GM23338 (cell line): ENCODE data around the gene RPL27A. TPM values are rescaled to one million over a fixed set of nuclear protein-coding genes. Genes with fewer than 3 reads are reported as not detected.

Source experiments
- ATAC-seq: fragments of 200-7000 bp; cut with Tn5 transposase; 3 replicates; pipeline ENCODE4 v1.9.1; 2020
- DNase-seq: peaks from one replicate; pipeline ENCODE4 v3.0.0-alpha.2; 2015; ENCODE audit warnings: low spot score
- H2AFZ ChIP-seq: fragments of 200-600 bp; sonication (generic); 2 replicates; pipeline ENCODE4 v1.8.0; 2016; ENCODE audit warnings: antibody characterized with exemption, mild to moderate bottlenecking, moderate library complexity
- H3F3A ChIP-seq: fragments of 200-600 bp; sonication (generic); replicated peaks from 2 replicates; pipeline ENCODE4 v1.8.0; 2017; ENCODE audit warnings: antibody characterized with exemption, mixed run types, low read depth
- H3K27ac ChIP-seq: fragments of 200-600 bp; sonication (generic); 2 replicates; pipeline ENCODE4 v1.6.1; 2016; ENCODE audit warnings: low read depth
- H3K27me3 ChIP-seq: fragments of 200-600 bp; sonication (generic); 2 replicates; pipeline ENCODE4 v1.8.0; 2016; ENCODE audit warnings: mild to moderate bottlenecking, mixed run types, moderate library complexity; ENCODE audit not compliant: insufficient read depth
- H3K36me3 ChIP-seq: fragments of 200-600 bp; sonication (generic); 2 replicates; pipeline ENCODE4 v1.8.0; 2016; ENCODE audit warnings: mild to moderate bottlenecking; ENCODE audit not compliant: insufficient read depth
- H3K4me1 ChIP-seq: fragments of 200-600 bp; sonication (generic); 2 replicates; pipeline ENCODE4 v1.8.0; 2016; ENCODE audit warnings: mild to moderate bottlenecking, moderate library complexity; ENCODE audit not compliant: insufficient read depth
- H3K4me2 ChIP-seq: fragments of 200-600 bp; sonication (generic); 2 replicates; pipeline ENCODE4 v1.7.1; 2017; ENCODE audit warnings: mixed run types
- H3K4me3 ChIP-seq: fragments of 200-600 bp; sonication (generic); 2 replicates; pipeline ENCODE4 v1.6.1; 2016; ENCODE audit warnings: mixed run types
- H3K79me2 ChIP-seq: fragments of 200-600 bp; sonication (generic); replicated peaks from 2 replicates; pipeline ENCODE4 v1.8.0; 2017; ENCODE audit warnings: mild to moderate bottlenecking; ENCODE audit not compliant: insufficient read depth
- H3K9me2 ChIP-seq: fragments of 200-600 bp; sonication (generic); 2 replicates; pipeline ENCODE4 v1.8.0; 2017; ENCODE audit not compliant: insufficient read depth
- H4K20me1 ChIP-seq: fragments of 200-600 bp; sonication (generic); replicated peaks from 2 replicates; pipeline ENCODE4 v1.8.0; 2017; ENCODE audit warnings: mild to moderate bottlenecking; ENCODE audit not compliant: insufficient read depth
- H3K27ac Mint-ChIP-seq: 2 replicates; pipeline ENCODE4 v1.8.0; 2020; ENCODE audit warnings: inconsistent platforms, mild to moderate bottlenecking, moderate library complexity, mixed read lengths
- H3K27me3 Mint-ChIP-seq: 3 replicates; pipeline ENCODE4 v1.8.0; 2022; ENCODE audit warnings: low read depth, mild to moderate bottlenecking, moderate library complexity, mixed read lengths, inconsistent platforms; ENCODE audit not compliant: insufficient read depth, poor library complexity
- H3K36me3 Mint-ChIP-seq: 3 replicates; pipeline ENCODE4 v1.8.0; 2021; ENCODE audit warnings: low read depth, mild to moderate bottlenecking, inconsistent platforms, moderate library complexity, mixed read lengths
- H3K4me1 Mint-ChIP-seq: 3 replicates; pipeline ENCODE4 v1.8.0; 2020; ENCODE audit warnings: mild to moderate bottlenecking, inconsistent platforms, mixed read lengths
- H3K4me3 Mint-ChIP-seq: 3 replicates; pipeline ENCODE4 v1.8.0; 2021; ENCODE audit warnings: moderate library complexity, mild to moderate bottlenecking, inconsistent platforms, mixed read lengths
- H3K9me3 Mint-ChIP-seq: 3 replicates; pipeline ENCODE4 v1.8.0; 2020; ENCODE audit warnings: moderate library complexity, mild to moderate bottlenecking, inconsistent platforms, mixed read lengths
- CREB1 ChIP-seq: fragments of 250-450 bp; sonication (Bioruptor Pico); IDR thresholded peaks from 2 replicates; pipeline ENCODE4 v1.5.0; 2020; ENCODE audit warnings: low read depth, mild to moderate bottlenecking, moderate library complexity
- CTCF ChIP-seq, 2 experiments: fragments of 200-600 bp in 1 of 2; sonication (generic) in 1 of 2; conservative IDR thresholded peaks; 2 replicates each; pipeline versions ENCODE4 v1.5.1 to v1.6.1; 2016 to 2017; ENCODE audit warnings: antibody characterized with exemption in 2 of 2, low read depth in 2 of 2, mild to moderate bottlenecking in 2 of 2, moderate library complexity in 1 of 2
- ETS1 ChIP-seq: IDR thresholded peaks from 2 replicates; pipeline ENCODE4 v1.6.1; 2016; ENCODE audit warnings: antibody characterized with exemption
- EZH2 ChIP-seq: fragments of 200-600 bp; sonication (generic); IDR thresholded peaks from one replicate; pipeline ENCODE4 v1.8.0; 2017; ENCODE audit warnings: antibody characterized with exemption, mild to moderate bottlenecking, low read depth; ENCODE audit not compliant: unreplicated experiment
- EZH2phosphoT487 ChIP-seq: fragments of 200-600 bp; sonication (generic); IDR thresholded peaks from one replicate; pipeline ENCODE4 v1.8.1; 2018; ENCODE audit warnings: antibody characterized with exemption; ENCODE audit not compliant: unreplicated experiment
- JUNB ChIP-seq: IDR thresholded peaks from one replicate; pipeline ENCODE4 v1.6.1; 2016; ENCODE audit warnings: antibody characterized with exemption; ENCODE audit not compliant: unreplicated experiment
- NANOG ChIP-seq: IDR thresholded peaks from 2 replicates; pipeline ENCODE4 v1.6.1; 2016; ENCODE audit warnings: antibody characterized with exemption, borderline replicate concordance
- STAT1 ChIP-seq: IDR thresholded peaks from one replicate; pipeline ENCODE4 v1.6.1; 2016; ENCODE audit warnings: antibody characterized with exemption; ENCODE audit not compliant: unreplicated experiment
- ZNF114 ChIP-seq: fragments of 250-450 bp; sonication (Bioruptor Pico); IDR thresholded peaks from 2 replicates; pipeline ENCODE4 v1.5.0; 2020; ENCODE audit warnings: mild to moderate bottlenecking, moderate library complexity
- ZNF331 ChIP-seq: fragments of 250-450 bp; sonication (Bioruptor Pico); IDR thresholded peaks from 2 replicates; pipeline ENCODE4 v1.5.0; 2020; ENCODE audit warnings: low read depth, mild to moderate bottlenecking, moderate library complexity
- ZNF462 ChIP-seq: fragments of 250-450 bp; sonication (Bioruptor Pico); IDR thresholded peaks from 2 replicates; pipeline ENCODE4 v1.5.0; 2020; ENCODE audit warnings: mild to moderate bottlenecking, moderate library complexity
- polyA plus RNA-seq: library from polyadenylated mRNA; unstranded; fragments of >200 nt; fragmentation: Nextera tagmentation; extraction: Ambion mirVana; gene quantifications from 2 replicates; pipeline ENCODE4 v1.2.1, GENCODE V29; 2016
- total RNA-seq: library from RNA; depleted of rRNA; stranded (reverse); fragments of >200 nt; shearing (Covaris generic); gene quantifications from 2 replicates; pipeline ENCODE4 v1.2.3, GENCODE V29; 2014
- TF ChIP-seq, protein P1 (sequence below): IDR thresholded peaks from one replicate; pipeline ENCODE4 v1.6.1; 2018; ENCODE audit warnings: antibody characterized with exemption; ENCODE audit not compliant: unreplicated experiment

Gene RPL27A
- total and polyA plus RNA-seq, 2 experiments from 2014 or later = 1,283 to 3,167 TPM

- DNase-seq (no peak), ATAC-seq (no peak)
- Mint-ChIP-seq H3K27ac (no peak overlapping the region), H3K4me1 (peaks cover 38% of the 10 kb centered on the region), H3K36me3 (no peaks in the 10 kb centered on the region; the same call in 2 of the 3 replicates), H3K4me3 (no peak overlapping the region), H3K9me3 (no peaks in the 10 kb centered on the region), H3K27me3 (peaks cover 18% of the 10 kb centered on the region)
- Histone ChIP-seq H2AFZ (no peak overlapping the region), H3K4me3 (no peak overlapping the region), H4K20me1 (no peaks in the 10 kb centered on the region), H3K36me3 (no peaks in the 10 kb centered on the region), H3K27ac (no peak overlapping the region), H3K27me3 (no peaks in the 10 kb centered on the region), H3K4me2 (no peak overlapping the region), H3K4me1 (peaks cover 11% of the 10 kb centered on the region; the same call in 1 of the 2 replicates), H3F3A (no peaks in the 10 kb centered on the region), H3K79me2 (no peaks in the 10 kb centered on the region), H3K9me2 (no peaks in the 10 kb centered on the region)
- no peak for TF ChIP-seq ETS1
- no peak for TF ChIP-seq STAT1
- TF ChIP-seq CREB1 = no peak
- TF ChIP-seq ZNF331 (CRISPR knock-in tag) = no peak
- TF ChIP-seq, protein P1, sequence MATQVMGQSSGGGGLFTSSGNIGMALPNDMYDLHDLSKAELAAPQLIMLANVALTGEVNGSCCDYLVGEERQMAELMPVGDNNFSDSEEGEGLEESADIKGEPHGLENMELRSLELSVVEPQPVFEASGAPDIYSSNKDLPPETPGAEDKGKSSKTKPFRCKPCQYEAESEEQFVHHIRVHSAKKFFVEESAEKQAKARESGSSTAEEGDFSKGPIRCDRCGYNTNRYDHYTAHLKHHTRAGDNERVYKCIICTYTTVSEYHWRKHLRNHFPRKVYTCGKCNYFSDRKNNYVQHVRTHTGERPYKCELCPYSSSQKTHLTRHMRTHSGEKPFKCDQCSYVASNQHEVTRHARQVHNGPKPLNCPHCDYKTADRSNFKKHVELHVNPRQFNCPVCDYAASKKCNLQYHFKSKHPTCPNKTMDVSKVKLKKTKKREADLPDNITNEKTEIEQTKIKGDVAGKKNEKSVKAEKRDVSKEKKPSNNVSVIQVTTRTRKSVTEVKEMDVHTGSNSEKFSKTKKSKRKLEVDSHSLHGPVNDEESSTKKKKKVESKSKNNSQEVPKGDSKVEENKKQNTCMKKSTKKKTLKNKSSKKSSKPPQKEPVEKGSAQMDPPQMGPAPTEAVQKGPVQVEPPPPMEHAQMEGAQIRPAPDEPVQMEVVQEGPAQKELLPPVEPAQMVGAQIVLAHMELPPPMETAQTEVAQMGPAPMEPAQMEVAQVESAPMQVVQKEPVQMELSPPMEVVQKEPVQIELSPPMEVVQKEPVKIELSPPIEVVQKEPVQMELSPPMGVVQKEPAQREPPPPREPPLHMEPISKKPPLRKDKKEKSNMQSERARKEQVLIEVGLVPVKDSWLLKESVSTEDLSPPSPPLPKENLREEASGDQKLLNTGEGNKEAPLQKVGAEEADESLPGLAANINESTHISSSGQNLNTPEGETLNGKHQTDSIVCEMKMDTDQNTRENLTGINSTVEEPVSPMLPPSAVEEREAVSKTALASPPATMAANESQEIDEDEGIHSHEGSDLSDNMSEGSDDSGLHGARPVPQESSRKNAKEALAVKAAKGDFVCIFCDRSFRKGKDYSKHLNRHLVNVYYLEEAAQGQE = no peak
- no peak for TF ChIP-seq EZH2phosphoT487
- TF ChIP-seq JUNB = no peak
- no peak for TF ChIP-seq CTCF (conservative IDR thresholded peaks at IDR 0.05; ENCODE audit: low read depth in 2 of 2)
- TF ChIP-seq ZNF462 (CRISPR knock-in tag) = no peak
- TF ChIP-seq ZNF114 (CRISPR knock-in tag) = no peak
- TF ChIP-seq EZH2 = no peak
- TF ChIP-seq NANOG = no peak
Observed at GRCh38 chr11:8724682-8725081, 42.1 kb downstream of the RPL27A start.
